ENCODE measurements around the gene GATD1.

DNA sequence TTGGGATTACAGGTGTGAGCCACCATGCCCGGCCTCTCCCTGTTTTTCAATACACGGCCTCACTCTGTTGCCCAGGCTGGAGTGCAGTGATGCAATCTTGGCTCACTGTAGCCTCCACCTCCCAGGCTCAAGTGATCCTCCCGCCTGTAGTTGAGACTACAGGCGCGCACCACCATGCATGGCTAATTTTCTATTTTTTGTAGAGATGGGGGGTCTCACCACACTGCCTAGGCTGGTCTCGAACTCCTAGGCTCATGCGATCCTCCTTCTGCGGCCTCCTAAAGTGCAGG is 11.5 kb downstream of the GATD1 start:
- no peak for TF ChIP-seq POLR2A (IDR thresholded peaks at IDR 0.05)
- TF ChIP-seq, protein P1, sequence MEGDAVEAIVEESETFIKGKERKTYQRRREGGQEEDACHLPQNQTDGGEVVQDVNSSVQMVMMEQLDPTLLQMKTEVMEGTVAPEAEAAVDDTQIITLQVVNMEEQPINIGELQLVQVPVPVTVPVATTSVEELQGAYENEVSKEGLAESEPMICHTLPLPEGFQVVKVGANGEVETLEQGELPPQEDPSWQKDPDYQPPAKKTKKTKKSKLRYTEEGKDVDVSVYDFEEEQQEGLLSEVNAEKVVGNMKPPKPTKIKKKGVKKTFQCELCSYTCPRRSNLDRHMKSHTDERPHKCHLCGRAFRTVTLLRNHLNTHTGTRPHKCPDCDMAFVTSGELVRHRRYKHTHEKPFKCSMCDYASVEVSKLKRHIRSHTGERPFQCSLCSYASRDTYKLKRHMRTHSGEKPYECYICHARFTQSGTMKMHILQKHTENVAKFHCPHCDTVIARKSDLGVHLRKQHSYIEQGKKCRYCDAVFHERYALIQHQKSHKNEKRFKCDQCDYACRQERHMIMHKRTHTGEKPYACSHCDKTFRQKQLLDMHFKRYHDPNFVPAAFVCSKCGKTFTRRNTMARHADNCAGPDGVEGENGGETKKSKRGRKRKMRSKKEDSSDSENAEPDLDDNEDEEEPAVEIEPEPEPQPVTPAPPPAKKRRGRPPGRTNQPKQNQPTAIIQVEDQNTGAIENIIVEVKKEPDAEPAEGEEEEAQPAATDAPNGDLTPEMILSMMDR (IDR thresholded peaks at IDR 0.05) = no peak
